HG02973 (cell line): ENCODE measurements around the gene RFXANK.
"Not testable (repeated sequence)": the region's sequence is repeated elsewhere in the genome, so short reads cannot be mapped to it uniquely, and the experiment has no call there.

ENCODE experiments used
- ATAC-seq: cut with Tn5 transposase; IDR thresholded peaks from one replicate; pipeline ENCODE4 v1.9.1; 2021; ENCODE audit warnings: moderate library complexity; ENCODE audit not compliant: unreplicated experiment

RFXANK gene

GRCh38 chr19:19204181-19204580 is 12.1 kb downstream of the RFXANK start:
- no peak for ATAC-seq

- ATAC-seq = no peak
Measured at GRCh38 chr19:19205416-19206410, 13.7 kb downstream of the RFXANK start.

GRCh38 chr19:19206938-19207337 is 14.9 kb downstream of the RFXANK start:
- ATAC-seq = no peak

GRCh38 chr19:19207637-19208572 is 15.8 kb downstream of the RFXANK start:
- ATAC-seq = no peak

GRCh38 chr19:19209372-19209771 is 17.3 kb downstream of the RFXANK start:
- no peak for ATAC-seq

GRCh38 chr19:19211499-19212420 is 19.7 kb downstream of the RFXANK start, which contains the start of gene NCAN:
Gene NCAN, plus strand, starts transcription at chr19:19211958. Its CDS starts 4,996 bp downstream, at chr19:19216954.
- no peak for ATAC-seq

GRCh38 chr19:19212916-19213315 is 20.9 kb downstream of the RFXANK start:
- no peak for ATAC-seq

- ATAC-seq = no peak
Measured at GRCh38 chr19:19213426-19214158, 21.5 kb downstream of the RFXANK start.

- ATAC-seq = no peak
Measured at GRCh38 chr19:19214159-19214490, 22.1 kb downstream of the RFXANK start.

- no peak for ATAC-seq
Measured at GRCh38 chr19:19214892-19215291, 22.8 kb downstream of the RFXANK start.

GRCh38 chr19:19215792-19216191 is 23.7 kb downstream of the RFXANK start:
- no peak for ATAC-seq

GRCh38 chr19:19217099-19217498 is 25.0 kb downstream of the RFXANK start:
- ATAC-seq = no peak

GRCh38 chr19:19218911-19219310 is 26.9 kb downstream of the RFXANK start:
- ATAC-seq = no peak

GRCh38 chr19:19221000-19221399 is 28.9 kb downstream of the RFXANK start:
- not testable (repeated sequence) for ATAC-seq

- no peak for ATAC-seq
Measured at GRCh38 chr19:19223060-19223459, 31.0 kb downstream of the RFXANK start.

GRCh38 chr19:19223636-19224035 is 31.6 kb downstream of the RFXANK start:
- ATAC-seq = no peak

- no peak for ATAC-seq
Measured at GRCh38 chr19:19224150-19224851, 32.2 kb downstream of the RFXANK start.

- ATAC-seq = no peak
Measured at GRCh38 chr19:19224852-19225494, 32.9 kb downstream of the RFXANK start.

GRCh38 chr19:19226204-19226603 is 34.1 kb downstream of the RFXANK start:
- no peak for ATAC-seq
